Esophagus muscularis mucosa (tissue), 4 donors: Measurements from ENCODE around the gene ZNF467. TPM values are rescaled to one million over a fixed set of nuclear protein-coding genes. Genes with fewer than 3 reads are reported as not detected.

Source experiments
- DNase-seq: peaks from one replicate; pipeline ENCODE4 v3.0.0-alpha.2; 2017; ENCODE audit errors: extremely low spot score
- H3K27ac ChIP-seq, 4 donors: fragments of 200-600 bp; sonication (generic); replicated peaks in 1 of 4; 1 replicate in 3 of 4; 2 replicates in 1 of 4; pipeline ENCODE4 v1.5.1; 2016 to 2019; ENCODE audit warnings: mild to moderate bottlenecking in 1 of 4
- H3K27me3 ChIP-seq, 4 donors: fragments of 200-600 bp; sonication (generic); one replicate each; pipeline versions ENCODE4 v1.5.1 to v1.6.0; 2016 to 2019
- H3K36me3 ChIP-seq, 4 donors: fragments of 200-600 bp; sonication (generic); one replicate each; pipeline ENCODE4 v1.5.1; 2016 to 2019
- H3K4me1 ChIP-seq, 4 donors: fragments of 200-600 bp; sonication (generic); one replicate each; pipeline ENCODE4 v1.5.1; 2016 to 2019
- H3K4me3 ChIP-seq, 4 donors: fragments of 200-600 bp; sonication (generic); 1 replicate in 2 of 4; 2 replicates in 2 of 4; pipeline ENCODE4 v1.5.1; 2016 to 2019; ENCODE audit warnings: mild to moderate bottlenecking in 4 of 4, moderate library complexity in 1 of 4
- H3K9me3 ChIP-seq, 4 donors: fragments of 200-600 bp; sonication (generic); 1 replicate in 3 of 4; 2 replicates in 1 of 4; pipeline ENCODE4 v1.5.1; 2016 to 2019
- EP300 ChIP-seq: sonication (generic); formaldehyde crosslinking; IDR thresholded peaks from one replicate; pipeline ENCODE4 v1.6.1; 2017; ENCODE audit warnings: antibody characterized with exemption
- POLR2A ChIP-seq: fragments of 450-650 bp; IDR thresholded peaks from one replicate; pipeline ENCODE4 v1.6.1; 2017; ENCODE audit warnings: antibody characterized with exemption, moderate library complexity, mild to moderate bottlenecking, low read depth
- POLR2AphosphoS5 ChIP-seq, 2 donors: sonication (generic); formaldehyde crosslinking; IDR thresholded peaks; one replicate each; pipeline ENCODE4 v1.6.1; 2017; ENCODE audit warnings: antibody characterized with exemption in 2 of 2
- WGBS: methylation state at CpG from one replicate; pipeline ENCODE4 v1.1.5; 2018; 5-methylcytosine and 5-hydroxymethylcytosine counted together
- intact Hi-C: fragments of 100-400 bp; cut with DNase I; formaldehyde crosslinking; loops from one replicate; pipeline ENCODE4 v1.15.1; 2023
- total RNA-seq, 4 donors: library from RNA; depleted of rRNA; stranded (reverse); fragments of >200 nt; gene quantifications; one replicate each; pipeline versions ENCODE4 v1.1.0 to v1.2.1, GENCODE V29; 2016
- TF ChIP-seq, protein P1 (sequence below), 3 experiments: fragments of 200-600 bp in 2 of 3; fragments of 450-650 bp in 1 of 3; sonication (generic) in 2 of 3; IDR thresholded peaks; one replicate each; pipeline ENCODE4 v1.5.1; 2017 to 2019; ENCODE audit warnings: antibody characterized with exemption in 3 of 3, mild to moderate bottlenecking in 2 of 3, moderate library complexity in 1 of 3

ZNF467 gene
- total RNA-seq, 4 donors from 2014 or later, result 10.3 to 12.4 (median 11.0) TPM

DNA sequence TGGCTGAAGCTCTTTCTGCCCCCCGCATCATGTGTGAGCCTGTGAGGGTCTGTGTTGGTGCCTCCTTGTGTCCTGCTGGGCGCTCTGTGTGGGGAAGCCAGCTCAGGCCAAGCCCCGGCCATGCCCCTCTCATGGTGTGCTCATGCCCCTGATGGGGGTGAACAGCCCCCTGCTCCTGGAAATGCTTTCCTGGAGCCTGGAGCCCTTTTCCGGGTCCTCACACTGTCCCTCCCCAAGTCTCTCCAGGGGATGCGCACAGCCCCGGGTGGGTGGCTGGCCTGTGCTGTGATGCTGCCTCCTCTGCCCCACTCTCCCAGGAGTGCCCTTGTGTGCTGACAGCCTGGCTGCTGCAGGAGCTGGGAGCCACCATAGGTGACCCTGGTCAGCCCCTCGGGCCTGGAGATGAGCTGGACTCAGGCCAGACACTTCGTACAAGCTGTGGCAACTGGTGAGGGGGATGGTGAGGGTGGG is 43.9 kb upstream of the ZNF467 start:
- Histone ChIP-seq H3K4me1 (no peaks in the 10 kb centered on the region), H3K9me3 (no peaks in the 10 kb centered on the region), H3K36me3 (no peaks in the 10 kb centered on the region), H3K4me3 (no peak overlapping the region), H3K27me3 (peaks cover 0 to 19% (median 0%) of the 10 kb centered on the region in 4 donors), H3K27ac (no peak overlapping the region)
- TF ChIP-seq EP300, result no peak
- TF ChIP-seq POLR2AphosphoS5 (IDR thresholded peaks at IDR 0.05), result no peak
- 69% methylated on average over 5 of the region's 8 CpGs for WGBS
- intact Hi-C loops, result no loop called here
- DNase-seq, result no peak

DNA sequence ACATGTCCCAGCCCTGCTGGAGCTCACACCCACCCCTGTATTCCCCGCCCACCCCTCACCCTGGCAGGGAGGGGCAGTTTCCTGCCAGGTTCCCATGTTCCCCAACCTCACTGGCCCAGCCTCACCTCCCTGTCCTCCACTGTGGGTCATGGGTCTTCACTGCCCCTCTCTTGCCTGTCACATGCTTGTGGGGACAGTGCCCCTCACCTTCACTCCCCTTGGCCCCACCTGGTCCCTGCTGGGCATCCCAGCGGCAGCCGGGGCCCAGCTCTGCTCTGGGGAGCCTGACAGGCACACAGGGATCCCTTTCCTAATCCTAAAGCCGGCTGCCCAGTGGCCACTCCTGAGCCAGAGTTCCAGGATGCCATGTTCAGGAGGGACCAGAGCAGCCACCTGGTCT is 43.4 kb upstream of the ZNF467 start:
- TF ChIP-seq, protein P1, sequence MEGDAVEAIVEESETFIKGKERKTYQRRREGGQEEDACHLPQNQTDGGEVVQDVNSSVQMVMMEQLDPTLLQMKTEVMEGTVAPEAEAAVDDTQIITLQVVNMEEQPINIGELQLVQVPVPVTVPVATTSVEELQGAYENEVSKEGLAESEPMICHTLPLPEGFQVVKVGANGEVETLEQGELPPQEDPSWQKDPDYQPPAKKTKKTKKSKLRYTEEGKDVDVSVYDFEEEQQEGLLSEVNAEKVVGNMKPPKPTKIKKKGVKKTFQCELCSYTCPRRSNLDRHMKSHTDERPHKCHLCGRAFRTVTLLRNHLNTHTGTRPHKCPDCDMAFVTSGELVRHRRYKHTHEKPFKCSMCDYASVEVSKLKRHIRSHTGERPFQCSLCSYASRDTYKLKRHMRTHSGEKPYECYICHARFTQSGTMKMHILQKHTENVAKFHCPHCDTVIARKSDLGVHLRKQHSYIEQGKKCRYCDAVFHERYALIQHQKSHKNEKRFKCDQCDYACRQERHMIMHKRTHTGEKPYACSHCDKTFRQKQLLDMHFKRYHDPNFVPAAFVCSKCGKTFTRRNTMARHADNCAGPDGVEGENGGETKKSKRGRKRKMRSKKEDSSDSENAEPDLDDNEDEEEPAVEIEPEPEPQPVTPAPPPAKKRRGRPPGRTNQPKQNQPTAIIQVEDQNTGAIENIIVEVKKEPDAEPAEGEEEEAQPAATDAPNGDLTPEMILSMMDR (IDR thresholded peaks at IDR 0.05), result no peak
- TF ChIP-seq POLR2A (no peak), POLR2AphosphoS5 (IDR thresholded peaks at IDR 0.05) (no peak), EP300 (no peak)
- Histone ChIP-seq H3K36me3 (no peaks in the 10 kb centered on the region), H3K4me1 (no peaks in the 10 kb centered on the region), H3K27ac (no peak overlapping the region), H3K4me3 (no peak overlapping the region), H3K9me3 (no peaks in the 10 kb centered on the region), H3K27me3 (peaks cover 0 to 19% (median 0%) of the 10 kb centered on the region in 4 donors)
- no peak for DNase-seq
- 82% methylated on average over 2 of the region's 4 CpGs for WGBS
- intact Hi-C loops, result no loop called here

DNA sequence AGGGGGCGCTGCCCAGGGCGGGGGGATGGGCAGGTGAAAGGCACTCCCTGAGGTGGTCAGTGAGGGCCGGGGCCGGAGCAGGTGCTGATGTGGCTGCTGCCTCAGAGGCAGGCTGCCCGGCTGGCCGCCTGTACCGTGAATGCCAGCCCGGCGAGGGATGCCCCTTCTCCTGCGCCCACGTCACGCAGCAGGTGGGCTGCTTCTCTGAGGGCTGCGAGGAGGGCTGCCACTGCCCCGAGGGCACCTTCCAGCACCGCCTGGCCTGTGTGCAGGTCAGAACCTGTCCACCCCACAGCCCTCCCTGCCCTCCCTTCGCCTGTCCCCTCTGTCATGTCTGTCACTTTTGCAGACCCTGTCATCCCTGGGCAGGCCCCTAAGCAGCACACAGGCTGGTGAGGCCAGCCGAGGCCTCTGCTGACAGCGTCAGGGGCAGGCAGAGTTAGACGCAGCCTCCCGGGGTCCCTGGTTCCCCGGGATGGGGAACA is 42.9 kb upstream of the ZNF467 start:
- no peaks in the 10 kb centered on the region for H3K36me3 ChIP-seq
- 76% methylated on average over 13 of the region's 21 CpGs for WGBS
- H3K27ac ChIP-seq, result no peak overlapping the region
- H3K9me3 ChIP-seq, result no peaks in the 10 kb centered on the region
- intact Hi-C loops, result no loop called here
- TF ChIP-seq POLR2A, result no peak
- TF ChIP-seq, protein P1 (IDR thresholded peaks at IDR 0.05), result no peak
- TF ChIP-seq POLR2AphosphoS5 (IDR thresholded peaks at IDR 0.05), result no peak
- TF ChIP-seq EP300, result no peak
- no peak overlapping the region for H3K4me3 ChIP-seq
- peaks cover 0 to 19% (median 0%) of the 10 kb centered on the region in 4 donors for H3K27me3 ChIP-seq
- H3K4me1 ChIP-seq, result no peaks in the 10 kb centered on the region
- DNase-seq, result no peak

DNA sequence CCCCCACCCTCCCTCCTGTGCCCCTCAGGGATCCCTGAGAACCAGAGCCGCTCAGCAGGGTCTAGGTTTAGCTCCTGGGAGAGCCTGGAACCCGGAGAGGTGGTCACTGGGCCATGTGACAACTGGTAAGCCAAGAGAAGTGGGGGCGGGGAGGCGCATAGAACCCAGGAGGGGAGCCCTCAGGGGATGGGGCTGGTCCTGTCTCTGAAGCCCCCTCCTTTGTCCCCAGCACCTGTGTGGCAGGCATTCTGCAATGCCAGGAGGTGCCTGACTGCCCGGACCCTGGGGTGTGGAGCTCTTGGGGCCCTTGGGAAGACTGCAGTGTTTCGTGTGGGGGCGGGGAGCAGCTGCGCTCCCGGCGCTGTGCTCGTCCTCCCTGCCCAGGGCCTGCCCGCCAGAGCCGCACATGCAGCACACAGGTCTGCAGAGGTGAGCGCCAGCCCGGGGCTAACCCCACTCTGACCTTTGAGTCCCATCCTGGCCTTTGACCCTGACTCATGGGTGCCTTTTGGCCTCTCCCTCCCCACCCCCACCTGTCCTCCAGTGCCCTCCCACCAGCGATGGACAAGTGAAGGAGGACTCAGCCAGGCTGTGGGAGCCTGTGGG is 42.4 kb upstream of the ZNF467 start:
- intact Hi-C loops, result no loop called here
- 67% methylated on average over 14 of the region's 16 CpGs for WGBS
- Histone ChIP-seq H3K27me3 (peaks cover 0 to 19% (median 0%) of the 10 kb centered on the region in 4 donors), H3K36me3 (no peaks in the 10 kb centered on the region), H3K4me1 (no peaks in the 10 kb centered on the region), H3K27ac (no peak overlapping the region), H3K9me3 (no peaks in the 10 kb centered on the region), H3K4me3 (no peak overlapping the region)
- TF ChIP-seq POLR2AphosphoS5 (IDR thresholded peaks at IDR 0.05), result no peak
- TF ChIP-seq POLR2A, result no peak
- no peak for TF ChIP-seq EP300
- TF ChIP-seq, protein P1 (IDR thresholded peaks at IDR 0.05), result no peak
- DNase-seq, result no peak

DNA sequence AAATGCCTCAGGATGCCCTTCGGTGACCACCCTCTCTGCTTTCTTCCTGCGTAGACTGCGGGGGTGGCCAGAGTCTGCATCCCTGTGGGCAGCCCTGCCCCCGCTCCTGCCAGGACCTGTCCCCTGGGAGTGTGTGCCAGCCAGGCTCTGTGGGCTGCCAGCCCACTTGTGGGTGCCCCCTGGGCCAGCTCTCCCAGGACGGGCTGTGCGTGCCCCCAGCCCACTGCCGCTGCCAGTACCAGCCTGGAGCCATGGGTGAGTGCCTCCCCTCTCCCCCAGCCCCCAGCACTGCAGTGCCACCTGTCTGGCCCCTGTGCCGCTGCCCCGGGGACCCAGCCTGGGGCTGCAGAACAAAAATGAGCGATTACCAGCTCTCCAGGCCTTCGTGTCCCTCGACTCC is 41.7 kb upstream of the ZNF467 start:
- intact Hi-C loops, result no loop called here
- H3K36me3 ChIP-seq, result no peaks in the 10 kb centered on the region
- peaks cover 0 to 19% (median 0%) of the 10 kb centered on the region in 4 donors for H3K27me3 ChIP-seq
- no peaks in the 10 kb centered on the region for H3K4me1 ChIP-seq
- DNase-seq, result no peak
- H3K27ac ChIP-seq, result no peak overlapping the region
- WGBS, result 86% methylated on average over 10 of the region's 12 CpGs
- H3K4me3 ChIP-seq, result no peak overlapping the region
- no peaks in the 10 kb centered on the region for H3K9me3 ChIP-seq
- TF ChIP-seq, protein P1 (IDR thresholded peaks at IDR 0.05), result no peak
- TF ChIP-seq EP300, result no peak
- no peak for TF ChIP-seq POLR2A
- no peak for TF ChIP-seq POLR2AphosphoS5 (IDR thresholded peaks at IDR 0.05)
